ENCODE measurements around the gene RASL12.

GRCh38 chr15:65042776-65043327 is 24.9 kb downstream of the RASL12 start:
- TF ChIP-seq CTCF (IDR thresholded peaks at IDR 0.05): no peak
- no peak for TF ChIP-seq RFX5 (IDR thresholded peaks at IDR 0.05)
- TF ChIP-seq HMGXB4 (CRISPR knock-in tag; IDR thresholded peaks at IDR 0.05; ENCODE audit: borderline replicate concordance): no peak
- TF ChIP-seq POLR2A (IDR thresholded peaks at IDR 0.05; ENCODE audit: low read length): no peak
- TF ChIP-seq MAX (IDR thresholded peaks at IDR 0.05): no peak
- no peak for TF ChIP-seq PHF8 (IDR thresholded peaks at IDR 0.05; ENCODE audit: borderline replicate concordance, low read depth)
- TF ChIP-seq RCOR1 (IDR thresholded peaks at IDR 0.05; ENCODE audit: low read depth, low read length): no peak
- no peak for TF ChIP-seq CBX8 (IDR thresholded peaks at IDR 0.05)
